ENCODE results near the gene IFT122.

The IFT122 gene

DNA sequence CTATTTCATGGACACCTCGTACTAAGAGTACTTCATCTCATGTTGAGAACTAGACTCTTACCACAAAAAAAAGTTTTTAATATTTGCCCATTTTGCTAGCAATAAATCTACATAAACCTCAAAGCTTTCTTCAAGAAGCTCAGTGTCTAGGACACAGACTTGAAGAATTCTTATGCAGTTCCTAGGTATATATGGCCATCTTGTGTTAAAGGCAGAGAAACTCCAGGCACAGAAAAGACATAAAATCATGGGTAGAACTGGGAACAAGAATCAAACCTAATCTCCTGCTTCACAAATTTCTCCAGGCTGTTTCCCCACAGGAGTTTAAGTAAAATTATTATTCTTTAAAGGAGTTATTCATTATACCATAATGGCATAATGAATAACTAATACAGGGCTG lies 4.7 kb upstream of the IFT122 start:
- H3K27ac ChIP-seq = no peak overlapping the region
- no peak overlapping the region for H2AFZ ChIP-seq
- peaks cover 3% of the 10 kb centered on the region for H3K79me2 ChIP-seq
- no peak for TF ChIP-seq CTCF (IDR thresholded peaks at IDR 0.05)
- H3K9ac ChIP-seq = no peak overlapping the region
- H3K4me3 ChIP-seq (ENCODE audit: low read depth, low read length) = no peak overlapping the region
- H3K4me1 ChIP-seq = no peaks in the 10 kb centered on the region
- H3K9me3 ChIP-seq (ENCODE audit: control insufficient read depth, low read length) = no peaks in the 10 kb centered on the region
- H3K36me3 ChIP-seq (ENCODE audit: control insufficient read depth, insufficient read depth, low read length) = no peaks in the 10 kb centered on the region
- no peaks in the 10 kb centered on the region for H3K27me3 ChIP-seq (ENCODE audit: control insufficient read depth, insufficient read depth, low read length)
- no peak overlapping the region for H3K4me2 ChIP-seq (ENCODE audit: low read length)

DNA sequence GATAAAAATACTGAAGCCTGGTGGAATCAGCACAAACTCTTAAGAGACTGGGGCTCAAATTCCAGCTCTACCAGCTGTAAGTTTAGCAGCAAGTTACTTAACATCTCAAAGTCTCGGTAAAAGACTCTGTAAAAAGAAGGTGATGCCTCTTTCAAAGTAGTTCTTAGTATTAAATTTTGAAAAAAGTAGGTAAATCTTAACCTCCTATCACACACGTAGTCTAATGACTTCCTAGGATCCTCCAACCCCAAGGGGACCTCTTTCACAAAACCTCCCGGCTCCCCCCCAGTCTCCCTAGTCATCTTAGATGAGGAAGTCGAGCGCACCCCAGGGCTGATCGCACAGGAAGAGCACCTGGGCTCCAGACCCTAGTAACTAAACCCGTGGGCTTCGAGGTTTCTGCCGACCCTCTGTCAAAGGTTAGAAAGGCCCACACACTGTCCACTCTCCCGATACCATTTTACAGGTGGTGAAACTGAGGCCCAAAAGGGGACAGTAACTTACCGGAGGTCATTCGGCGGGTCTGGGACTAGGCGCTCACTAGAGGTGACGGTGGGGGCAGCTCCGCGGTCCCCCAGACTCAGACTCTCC lies 703 bp upstream of the IFT122 start:
- peak overlapping the region; percentile 82 for H3K4me3 ChIP-seq (ENCODE audit: low read depth, low read length)
- peak overlapping the region; percentile 90 for H3K27ac ChIP-seq
- peaks cover 10% of the 10 kb centered on the region for H3K79me2 ChIP-seq
- no peaks in the 10 kb centered on the region for H3K27me3 ChIP-seq (ENCODE audit: control insufficient read depth, insufficient read depth, low read length)
- H3K9me3 ChIP-seq (ENCODE audit: control insufficient read depth, low read length) = no peaks in the 10 kb centered on the region
- peak overlapping the region; percentile 54 for H3K9ac ChIP-seq
- H3K4me2 ChIP-seq (ENCODE audit: low read length) = peak overlapping the region; percentile 73
- H3K4me1 ChIP-seq = peaks cover 21% of the 10 kb centered on the region
- TF ChIP-seq CTCF (IDR thresholded peaks at IDR 0.05) = no peak
- H3K36me3 ChIP-seq (ENCODE audit: control insufficient read depth, insufficient read depth, low read length) = no peaks in the 10 kb centered on the region
- peak overlapping the region; percentile 99 for H2AFZ ChIP-seq

DNA sequence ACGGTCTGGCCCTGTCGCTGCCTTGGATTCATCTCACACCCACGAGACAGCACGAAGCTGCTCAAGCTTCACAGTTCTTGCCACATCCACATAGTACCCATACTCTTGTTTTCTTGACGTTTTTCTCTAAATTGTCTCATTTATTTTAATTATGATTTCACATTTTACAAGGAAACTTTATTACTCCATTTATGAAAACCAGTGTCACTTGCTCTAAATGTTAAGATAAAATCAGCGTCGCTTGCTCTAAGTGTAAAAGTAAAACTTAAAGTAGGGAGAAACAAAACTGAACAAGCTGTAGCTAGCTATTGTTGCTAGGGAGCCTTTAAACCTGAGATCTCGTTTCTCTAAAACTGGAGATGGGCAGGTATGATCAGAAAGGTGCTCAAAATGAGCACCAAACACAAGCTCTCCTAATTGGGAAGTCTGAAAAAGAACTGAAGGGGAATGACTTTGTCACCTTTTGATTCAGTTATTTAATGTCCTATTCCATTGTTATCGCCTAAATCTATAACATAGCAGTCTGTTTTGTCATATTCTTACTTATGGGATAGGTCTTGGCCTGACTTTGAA lies 680 bp downstream of the IFT122 start:
- TF ChIP-seq CTCF (IDR thresholded peaks at IDR 0.05) = no peak
- H3K9ac ChIP-seq = no peak overlapping the region
- peak overlapping the region; percentile 82 for H3K4me3 ChIP-seq (ENCODE audit: low read depth, low read length)
- peak overlapping the region; percentile 99 for H2AFZ ChIP-seq
- no peaks in the 10 kb centered on the region for H3K36me3 ChIP-seq (ENCODE audit: control insufficient read depth, insufficient read depth, low read length)
- peak overlapping the region; percentile 90 for H3K27ac ChIP-seq
- H3K79me2 ChIP-seq = peaks cover 22% of the 10 kb centered on the region
- peaks cover 21% of the 10 kb centered on the region for H3K4me1 ChIP-seq
- H3K4me2 ChIP-seq (ENCODE audit: low read length) = peak overlapping the region; percentile 63
- H3K27me3 ChIP-seq (ENCODE audit: control insufficient read depth, insufficient read depth, low read length) = no peaks in the 10 kb centered on the region
- no peaks in the 10 kb centered on the region for H3K9me3 ChIP-seq (ENCODE audit: control insufficient read depth, low read length)

- peaks cover 21% of the 10 kb centered on the region for H3K4me1 ChIP-seq
- H3K27me3 ChIP-seq (ENCODE audit: control insufficient read depth, insufficient read depth, low read length) = no peaks in the 10 kb centered on the region
- peak overlapping the region; percentile 90 for H3K27ac ChIP-seq
- H3K4me3 ChIP-seq (ENCODE audit: low read depth, low read length) = peak overlapping the region; percentile 82
- no peaks in the 10 kb centered on the region for H3K9me3 ChIP-seq (ENCODE audit: control insufficient read depth, low read length)
- no peak overlapping the region for H3K9ac ChIP-seq
- TF ChIP-seq CTCF (IDR thresholded peaks at IDR 0.05) = no peak
- peak overlapping the region; percentile 33 for H2AFZ ChIP-seq
- H3K79me2 ChIP-seq = peaks cover 27% of the 10 kb centered on the region
- no peaks in the 10 kb centered on the region for H3K36me3 ChIP-seq (ENCODE audit: control insufficient read depth, insufficient read depth, low read length)
- peak overlapping the region; percentile 63 for H3K4me2 ChIP-seq (ENCODE audit: low read length)
These were observed 1.2 kb downstream of the IFT122 start for GRCh38 chr3:129441215-129441614.

DNA sequence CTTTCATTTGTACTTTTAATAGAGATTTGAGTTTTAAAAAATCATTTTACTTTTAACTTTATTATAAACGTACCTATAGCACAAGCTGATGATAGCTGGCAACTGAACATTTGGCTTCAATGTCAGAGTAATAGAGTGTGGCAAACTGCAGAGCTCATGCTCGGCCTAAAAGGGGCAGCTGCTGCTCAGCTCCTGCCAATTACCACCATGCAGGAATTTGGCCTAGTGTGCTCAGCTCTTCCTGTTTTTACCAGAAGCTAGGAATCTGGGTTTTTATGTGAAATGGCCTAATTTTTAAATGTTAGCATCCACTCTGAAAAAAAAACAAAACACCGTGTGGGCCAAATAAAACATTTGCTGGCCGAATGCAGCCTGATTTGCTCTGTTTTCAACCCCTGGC lies 1.8 kb downstream of the IFT122 start:
- H3K4me3 ChIP-seq (ENCODE audit: low read depth, low read length) = no peak overlapping the region

More for the DNA sequence above, 1.8 kb downstream of the IFT122 start:
- no peaks in the 10 kb centered on the region for H3K27me3 ChIP-seq (ENCODE audit: control insufficient read depth, insufficient read depth, low read length)
- H3K27ac ChIP-seq = peak overlapping the region; percentile 90
- no peak overlapping the region for H3K9ac ChIP-seq
- H3K9me3 ChIP-seq (ENCODE audit: control insufficient read depth, low read length) = no peaks in the 10 kb centered on the region
- no peaks in the 10 kb centered on the region for H3K36me3 ChIP-seq (ENCODE audit: control insufficient read depth, insufficient read depth, low read length)
- no peak overlapping the region for H3K4me2 ChIP-seq (ENCODE audit: low read length)
- H2AFZ ChIP-seq = peak overlapping the region; percentile 33
- H3K4me1 ChIP-seq = peaks cover 21% of the 10 kb centered on the region
- peaks cover 32% of the 10 kb centered on the region for H3K79me2 ChIP-seq
- no peak for TF ChIP-seq CTCF (IDR thresholded peaks at IDR 0.05)

All from parathyroid adenoma (tissue), 2 donors.